ENCODE results near the gene TLCD4.

- no peak for TF ChIP-seq CTCF (IDR thresholded peaks at IDR 0.05)
- TF ChIP-seq POLR2AphosphoS5 (IDR thresholded peaks at IDR 0.05; ENCODE audit: low read depth, low read length), result no peak
- no peak for TF ChIP-seq SIN3A (IDR thresholded peaks at IDR 0.05; ENCODE audit: borderline replicate concordance, insufficient read depth, low read depth, low read length)
- no peak for TF ChIP-seq REST (IDR thresholded peaks at IDR 0.05; ENCODE audit: insufficient read depth in 1 of 2, low read depth in 2 of 2, low read length in 1 of 2)
Measured at GRCh38 chr1:95071539-95071938, 45.6 kb upstream of the TLCD4 start.
